ENCODE results near the gene TAAR5.
"Not testable (repeated sequence)": the region's sequence is repeated elsewhere in the genome, so short reads cannot be mapped to it uniquely, and the experiment has no call there.

Gene TAAR5, protein sequence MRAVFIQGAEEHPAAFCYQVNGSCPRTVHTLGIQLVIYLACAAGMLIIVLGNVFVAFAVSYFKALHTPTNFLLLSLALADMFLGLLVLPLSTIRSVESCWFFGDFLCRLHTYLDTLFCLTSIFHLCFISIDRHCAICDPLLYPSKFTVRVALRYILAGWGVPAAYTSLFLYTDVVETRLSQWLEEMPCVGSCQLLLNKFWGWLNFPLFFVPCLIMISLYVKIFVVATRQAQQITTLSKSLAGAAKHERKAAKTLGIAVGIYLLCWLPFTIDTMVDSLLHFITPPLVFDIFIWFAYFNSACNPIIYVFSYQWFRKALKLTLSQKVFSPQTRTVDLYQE

GRCh38 chr6:132589454-132589853 is at the start of gene TAAR5:
Gene TAAR5, minus strand, starts transcription at chr6:132589741. Its CDS starts 55 bp downstream, at chr6:132589686.
- no peak for ATAC-seq

GRCh38 chr6:132637135-132637534 is 47.6 kb upstream of the TAAR5 start:
- ATAC-seq, result not testable (repeated sequence)

DNA sequence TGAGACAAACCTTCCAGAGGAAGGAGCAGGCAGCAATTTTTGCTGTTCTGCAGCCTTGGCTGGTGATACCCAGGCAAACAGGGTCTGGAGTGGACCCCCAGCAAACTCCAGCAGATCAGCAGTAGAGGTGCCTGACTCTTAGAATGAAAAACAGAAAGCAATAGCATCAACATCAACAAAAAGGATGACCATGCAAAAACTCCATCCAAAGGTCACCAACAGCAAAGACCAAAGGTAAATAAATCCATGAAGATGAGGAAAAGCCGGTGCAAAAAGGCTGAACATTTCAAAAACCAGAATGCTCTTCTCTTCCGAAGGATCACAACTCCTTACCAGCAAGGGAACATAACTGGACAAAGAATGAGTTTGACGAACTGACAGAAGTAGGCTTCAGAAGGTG is 46.4 kb upstream of the TAAR5 start:
- not testable (repeated sequence) for ATAC-seq

DNA sequence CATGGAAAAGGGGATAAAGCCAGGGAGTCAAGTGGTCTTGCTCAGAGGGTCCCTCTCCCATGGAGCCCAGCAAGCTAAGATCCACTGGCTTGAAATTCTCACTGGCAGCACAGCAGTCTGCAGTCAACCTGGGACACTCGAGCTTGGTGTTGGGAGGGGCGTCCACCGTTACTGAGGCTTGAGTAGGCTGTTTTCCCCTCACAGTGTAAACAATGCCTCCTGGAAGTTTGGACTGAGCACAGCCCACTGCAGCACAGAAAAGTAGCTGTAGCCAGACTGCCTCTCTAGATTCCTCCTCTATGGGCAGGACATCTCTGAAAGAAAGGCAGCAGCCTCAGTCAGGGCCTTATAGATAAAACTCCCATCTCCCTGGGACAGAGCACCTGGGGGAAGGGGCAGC is 45.7 kb upstream of the TAAR5 start:
- not testable (repeated sequence) for ATAC-seq

GRCh38 chr6:132634796-132635195 is 45.3 kb upstream of the TAAR5 start:
- no peak for ATAC-seq

GRCh38 chr6:132633362-132633761 is 43.8 kb upstream of the TAAR5 start:
- no peak for ATAC-seq

GRCh38 chr6:132624175-132624574 is 34.6 kb upstream of the TAAR5 start, which contains the start of gene TAAR2:
Gene TAAR2, minus strand, starts transcription at chr6:132624275. Its CDS starts 0 bp downstream, at chr6:132624275.
- ATAC-seq, result no peak

- ATAC-seq, result no peak
These were observed 33.7 kb upstream of the TAAR5 start for GRCh38 chr6:132623106-132623845.

DNA sequence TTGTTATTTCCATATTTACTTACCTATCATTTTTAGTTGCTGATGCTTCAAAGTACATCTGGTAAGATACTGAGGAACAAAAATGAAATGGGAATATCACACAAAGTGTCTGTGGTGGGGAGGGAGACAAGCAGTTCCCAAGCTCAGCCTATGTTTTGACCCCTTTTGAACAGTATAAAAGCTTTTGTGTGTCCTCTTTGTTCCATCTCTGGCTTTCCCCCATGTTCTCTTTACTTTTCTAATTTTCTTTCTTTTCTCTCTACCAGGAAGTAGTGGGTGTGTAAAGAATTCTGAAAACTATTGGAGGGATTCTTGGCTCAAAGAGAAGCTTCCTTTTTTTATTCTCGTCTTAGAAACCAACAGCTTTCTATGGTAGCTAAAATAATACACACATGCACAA is 27.1 kb upstream of the TAAR5 start:
- ATAC-seq, result no peak

DNA sequence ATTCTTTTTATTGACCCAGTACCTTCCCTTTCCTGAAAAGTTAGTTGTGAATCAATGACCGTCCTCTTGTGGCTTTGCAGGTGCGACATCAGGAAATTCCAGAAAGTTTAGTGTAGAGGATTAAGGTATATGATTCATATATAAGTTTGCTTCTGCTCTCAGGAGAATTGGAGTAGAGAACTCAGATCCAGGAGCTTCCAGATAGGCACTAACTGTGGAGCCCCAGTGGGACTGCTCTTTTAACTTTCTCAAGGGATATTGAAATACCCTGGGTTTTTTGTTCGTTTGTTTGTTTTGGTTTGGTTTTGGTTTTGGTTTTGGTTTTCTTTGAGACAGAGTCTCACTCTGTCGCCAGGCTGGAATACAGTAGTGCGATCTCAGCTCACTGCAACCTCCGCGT is 25.0 kb upstream of the TAAR5 start:
- ATAC-seq, result no peak

GRCh38 chr6:132612449-132613108 is 23.0 kb upstream of the TAAR5 start:
- no peak for ATAC-seq

DNA sequence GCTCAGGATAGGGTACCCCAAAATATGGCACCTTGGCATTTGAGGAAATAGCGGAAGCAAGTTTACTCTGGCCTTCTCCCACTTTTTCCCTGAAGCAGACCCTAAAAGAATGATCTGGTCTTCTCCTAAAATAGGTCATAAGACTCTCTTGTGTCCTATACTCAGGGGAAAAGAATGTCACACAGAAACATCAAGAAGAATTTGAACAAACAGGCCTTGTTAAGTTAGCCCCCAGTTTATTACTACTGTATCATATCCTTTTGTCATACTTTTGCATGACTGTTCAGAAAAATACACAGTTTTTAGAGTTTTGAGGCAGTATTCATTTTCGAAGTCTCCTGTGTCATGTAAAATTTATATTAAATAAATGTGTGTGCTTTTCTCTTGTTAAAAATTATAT is 22.1 kb upstream of the TAAR5 start:
- no peak for ATAC-seq

DNA sequence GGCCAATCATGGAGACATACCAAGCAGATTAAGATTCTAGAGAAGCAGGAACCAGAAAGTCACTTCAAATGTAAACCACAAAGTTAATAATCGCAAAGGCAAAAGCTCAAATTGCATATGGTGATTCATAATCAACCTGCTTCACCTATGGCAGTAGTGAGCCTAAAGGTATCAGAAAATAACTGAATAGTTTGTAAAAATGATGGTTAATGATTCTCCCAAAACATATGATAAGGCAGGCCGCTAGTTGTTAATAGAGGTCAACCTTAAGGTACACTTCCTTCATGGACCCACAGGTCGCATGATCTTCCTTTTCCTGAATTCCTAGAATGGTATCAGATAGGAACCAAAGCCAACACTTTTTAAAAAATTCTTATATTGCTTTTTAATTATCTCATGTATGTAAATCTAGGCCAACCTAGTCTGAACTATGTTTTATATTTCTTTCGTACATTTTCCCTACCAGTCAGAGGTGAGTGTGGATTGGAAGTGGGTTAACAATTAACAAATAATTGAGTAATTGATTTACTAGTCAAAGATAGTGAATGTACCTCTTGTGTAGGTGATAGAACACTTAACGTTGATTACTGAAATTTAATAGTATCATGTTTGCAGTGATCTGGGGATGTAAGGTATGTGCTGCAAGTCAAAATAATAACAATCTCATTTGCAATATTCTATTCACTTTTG is 18.1 kb upstream of the TAAR5 start:
- ATAC-seq, result no peak

GRCh38 chr6:132604635-132605152 is 15.2 kb upstream of the TAAR5 start:
- no peak for ATAC-seq

- not testable (repeated sequence) for ATAC-seq
These were observed 11.4 kb upstream of the TAAR5 start for GRCh38 chr6:132600900-132601299.

DNA sequence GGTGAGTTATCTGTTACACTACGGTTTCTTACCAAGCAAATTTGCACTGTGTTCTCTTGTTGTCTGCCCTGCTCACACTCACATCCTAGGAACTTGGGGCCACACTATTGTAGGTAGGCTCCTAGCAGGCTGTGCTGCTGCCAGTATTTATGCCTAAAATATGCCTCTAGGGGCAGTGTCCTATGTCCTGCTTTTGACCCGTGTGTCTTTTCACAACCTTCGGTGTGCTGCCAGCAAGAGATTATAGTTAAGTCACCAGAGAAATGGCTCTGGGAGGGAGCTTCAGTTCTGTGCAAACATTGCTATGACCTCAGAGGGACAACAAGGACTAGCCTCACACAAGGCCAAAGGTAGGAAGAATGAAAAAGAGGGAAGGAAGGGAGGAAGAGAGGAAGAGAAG is 8.9 kb upstream of the TAAR5 start:
- no peak for ATAC-seq

GRCh38 chr6:132596201-132596600 is 6.7 kb upstream of the TAAR5 start:
- ATAC-seq, result no peak

DNA sequence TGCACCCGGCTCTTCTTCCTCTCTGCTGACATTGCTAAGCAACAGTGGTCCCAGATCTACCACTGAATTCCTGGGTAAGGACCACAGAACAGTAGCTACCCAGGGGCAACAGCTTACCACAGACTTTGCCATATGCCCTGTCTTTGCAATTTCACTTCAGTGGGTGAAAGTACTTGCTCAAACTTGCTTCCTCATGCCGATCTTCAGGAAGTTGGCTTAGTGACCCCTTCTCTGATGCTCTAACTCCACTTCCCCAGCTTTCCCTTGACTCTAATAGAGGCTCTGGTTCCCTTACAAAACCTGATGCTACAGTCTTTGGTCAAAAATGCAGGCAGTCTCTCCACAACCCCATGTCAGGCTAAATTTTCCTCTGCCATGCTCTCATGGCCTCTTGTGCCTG is 3.3 kb upstream of the TAAR5 start:
- ATAC-seq, result no peak

GRCh38 chr6:132590362-132590761 is 821 bp upstream of the TAAR5 start:
- no peak for ATAC-seq

DNA sequence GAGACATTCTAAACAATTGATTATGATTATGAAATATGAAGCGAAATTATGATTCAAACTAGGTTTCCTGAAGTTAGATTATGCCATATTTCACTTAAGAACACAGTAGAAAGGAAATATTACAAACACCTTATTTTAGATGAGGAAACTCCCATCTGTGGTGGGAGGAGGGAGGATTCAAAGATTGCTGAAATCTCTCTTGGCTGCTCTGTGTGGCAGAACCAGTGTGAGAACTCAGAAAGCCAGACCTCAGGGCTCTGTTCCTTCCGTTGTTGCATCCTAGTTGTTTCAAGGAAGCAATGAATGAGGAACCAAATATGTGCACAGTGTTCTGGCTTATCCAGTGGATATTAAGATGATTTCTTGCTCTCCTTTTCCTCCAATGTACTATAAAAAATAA is 2.1 kb downstream of the TAAR5 start:
- ATAC-seq, result no peak

- ATAC-seq, result no peak
These were observed 4.8 kb downstream of the TAAR5 start for GRCh38 chr6:132584698-132585097.

- ATAC-seq, result no peak
These were observed 17.8 kb downstream of the TAAR5 start for GRCh38 chr6:132571774-132572173.
